NB4 (cell line): ENCODE data around the gene MATK.

ENCODE experiments used
- POLR2A ChIP-seq: IDR thresholded peaks from 2 replicates; pipeline ENCODE4 v1.6.1; 2011; ENCODE audit warnings: mild to moderate bottlenecking; ENCODE audit not compliant: insufficient read length; ENCODE audit errors: extremely low read depth
- TF ChIP-seq, protein P1 (sequence below): IDR thresholded peaks from one replicate; pipeline ENCODE4 v1.5.1; 2012; ENCODE audit warnings: low read depth, low read length

GRCh38 chr19:3826163-3826562, 40.0 kb upstream of the MATK start:
- no peak for TF ChIP-seq POLR2A
- TF ChIP-seq, protein P1, sequence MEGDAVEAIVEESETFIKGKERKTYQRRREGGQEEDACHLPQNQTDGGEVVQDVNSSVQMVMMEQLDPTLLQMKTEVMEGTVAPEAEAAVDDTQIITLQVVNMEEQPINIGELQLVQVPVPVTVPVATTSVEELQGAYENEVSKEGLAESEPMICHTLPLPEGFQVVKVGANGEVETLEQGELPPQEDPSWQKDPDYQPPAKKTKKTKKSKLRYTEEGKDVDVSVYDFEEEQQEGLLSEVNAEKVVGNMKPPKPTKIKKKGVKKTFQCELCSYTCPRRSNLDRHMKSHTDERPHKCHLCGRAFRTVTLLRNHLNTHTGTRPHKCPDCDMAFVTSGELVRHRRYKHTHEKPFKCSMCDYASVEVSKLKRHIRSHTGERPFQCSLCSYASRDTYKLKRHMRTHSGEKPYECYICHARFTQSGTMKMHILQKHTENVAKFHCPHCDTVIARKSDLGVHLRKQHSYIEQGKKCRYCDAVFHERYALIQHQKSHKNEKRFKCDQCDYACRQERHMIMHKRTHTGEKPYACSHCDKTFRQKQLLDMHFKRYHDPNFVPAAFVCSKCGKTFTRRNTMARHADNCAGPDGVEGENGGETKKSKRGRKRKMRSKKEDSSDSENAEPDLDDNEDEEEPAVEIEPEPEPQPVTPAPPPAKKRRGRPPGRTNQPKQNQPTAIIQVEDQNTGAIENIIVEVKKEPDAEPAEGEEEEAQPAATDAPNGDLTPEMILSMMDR, result no peak
